Loucy (cell line): ENCODE data around the gene SIPA1L3.
A peak's percentile ranks its signal among the peaks of the same experiment; 100 is the strongest.

Experiments used
- H2AFZ ChIP-seq: fragments of 200-600 bp; sonication (generic); 2 replicates; pipeline ENCODE4 v1.6.0; 2016; ENCODE audit warnings: antibody characterized with exemption, mild to moderate bottlenecking, low read length, moderate library complexity
- H3F3A ChIP-seq: fragments of 200-600 bp; 2 replicates; pipeline ENCODE4 v1.6.0; 2016; ENCODE audit warnings: antibody characterized with exemption, low read depth, mild to moderate bottlenecking
- H3K27me3 ChIP-seq: fragments of 200-600 bp; sonication (generic); 2 replicates; pipeline ENCODE4 v1.6.1; 2014; ENCODE audit warnings: low read length, mild to moderate bottlenecking; ENCODE audit not compliant: insufficient read depth, poor library complexity, severe bottlenecking
- H3K36me3 ChIP-seq: fragments of 200-600 bp; sonication (generic); 2 replicates; pipeline ENCODE4 v1.6.1; 2016; ENCODE audit warnings: low read length; ENCODE audit not compliant: insufficient read depth
- H3K4me1 ChIP-seq: fragments of 200-600 bp; sonication (generic); 2 replicates; pipeline ENCODE4 v1.5.1; 2014; ENCODE audit warnings: low read length, mild to moderate bottlenecking; ENCODE audit not compliant: insufficient read depth, poor library complexity, severe bottlenecking
- H3K4me2 ChIP-seq: fragments of 200-600 bp; sonication (generic); 2 replicates; pipeline ENCODE4 v1.6.0; 2014; ENCODE audit warnings: antibody characterized with exemption, low read length, low read depth, mild to moderate bottlenecking; ENCODE audit not compliant: poor library complexity, severe bottlenecking
- H3K4me3 ChIP-seq: fragments of 200-600 bp; sonication (generic); 2 replicates; pipeline ENCODE4 v1.5.1; 2014; ENCODE audit warnings: low read length, mild to moderate bottlenecking, mixed read lengths; ENCODE audit not compliant: poor library complexity, severe bottlenecking
- H3K79me2 ChIP-seq: fragments of 200-600 bp; sonication (generic); 2 replicates; pipeline ENCODE4 v1.6.1; 2014; ENCODE audit warnings: low read length; ENCODE audit not compliant: insufficient read depth
- H3K9ac ChIP-seq: fragments of 200-600 bp; sonication (generic); 2 replicates; pipeline ENCODE4 v1.6.0; 2014; ENCODE audit warnings: mild to moderate bottlenecking, low read depth, low read length, moderate library complexity; ENCODE audit not compliant: poor library complexity, severe bottlenecking
- H3K9me2 ChIP-seq: fragments of 200-600 bp; sonication (generic); replicated peaks from 2 replicates; pipeline ENCODE4 v1.6.1; 2016; ENCODE audit warnings: low read depth, low read length, mixed read lengths
- H3K9me3 ChIP-seq: fragments of 200-600 bp; sonication (generic); 2 replicates; pipeline ENCODE4 v1.6.1; 2014; ENCODE audit warnings: mild to moderate bottlenecking, antibody characterized with exemption, low read length, low read depth; ENCODE audit not compliant: insufficient read depth
- H4K20me1 ChIP-seq: fragments of 200-600 bp; sonication (generic); 2 replicates; pipeline ENCODE4 v1.6.0; 2014; ENCODE audit warnings: antibody characterized with exemption, low read length, mild to moderate bottlenecking; ENCODE audit not compliant: insufficient read depth, poor library complexity, severe bottlenecking
- EZH2phosphoT487 ChIP-seq: fragments of 200-600 bp; IDR thresholded peaks from 2 replicates; pipeline ENCODE4 v1.6.1; 2018; ENCODE audit warnings: antibody characterized with exemption, mild to moderate bottlenecking, moderate library complexity, borderline replicate concordance
- TF ChIP-seq, protein P1 (sequence below): fragments of 200-600 bp; sonication (generic); conservative IDR thresholded peaks from 2 replicates; pipeline ENCODE4 v1.5.1; 2014; ENCODE audit warnings: mild to moderate bottlenecking, antibody characterized with exemption, low read length

The SIPA1L3 gene

DNA sequence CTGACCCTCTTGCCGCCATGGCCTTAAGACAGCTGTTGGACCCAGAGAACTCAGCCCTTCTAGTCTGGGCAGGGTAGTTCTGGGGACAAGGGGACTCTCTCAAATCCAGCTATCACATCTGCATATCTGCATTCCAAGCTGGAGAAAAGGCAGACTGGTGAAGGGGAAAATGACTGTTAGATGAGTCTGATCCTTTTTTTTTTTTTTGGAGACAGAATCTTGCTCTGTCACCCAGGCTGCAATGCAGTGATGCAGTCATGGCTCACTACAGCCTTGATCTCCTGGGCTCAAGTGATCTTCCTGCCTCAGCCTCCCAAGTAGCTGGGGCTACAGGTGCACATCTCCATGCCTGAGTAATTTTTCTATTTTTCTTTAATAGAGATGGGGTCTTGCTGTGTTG lies 114.3 kb downstream of the SIPA1L3 start:
- peak overlapping the region; percentile 51 for H3K4me2 ChIP-seq
- H3K4me1 ChIP-seq, result peaks cover 72% of the 10 kb centered on the region
- peaks cover 6% of the 10 kb centered on the region for H3K79me2 ChIP-seq
- H3K36me3 ChIP-seq, result no peaks in the 10 kb centered on the region
- no peaks in the 10 kb centered on the region for H3K9me3 ChIP-seq
- TF ChIP-seq EZH2phosphoT487, result no peak
- TF ChIP-seq, protein P1, sequence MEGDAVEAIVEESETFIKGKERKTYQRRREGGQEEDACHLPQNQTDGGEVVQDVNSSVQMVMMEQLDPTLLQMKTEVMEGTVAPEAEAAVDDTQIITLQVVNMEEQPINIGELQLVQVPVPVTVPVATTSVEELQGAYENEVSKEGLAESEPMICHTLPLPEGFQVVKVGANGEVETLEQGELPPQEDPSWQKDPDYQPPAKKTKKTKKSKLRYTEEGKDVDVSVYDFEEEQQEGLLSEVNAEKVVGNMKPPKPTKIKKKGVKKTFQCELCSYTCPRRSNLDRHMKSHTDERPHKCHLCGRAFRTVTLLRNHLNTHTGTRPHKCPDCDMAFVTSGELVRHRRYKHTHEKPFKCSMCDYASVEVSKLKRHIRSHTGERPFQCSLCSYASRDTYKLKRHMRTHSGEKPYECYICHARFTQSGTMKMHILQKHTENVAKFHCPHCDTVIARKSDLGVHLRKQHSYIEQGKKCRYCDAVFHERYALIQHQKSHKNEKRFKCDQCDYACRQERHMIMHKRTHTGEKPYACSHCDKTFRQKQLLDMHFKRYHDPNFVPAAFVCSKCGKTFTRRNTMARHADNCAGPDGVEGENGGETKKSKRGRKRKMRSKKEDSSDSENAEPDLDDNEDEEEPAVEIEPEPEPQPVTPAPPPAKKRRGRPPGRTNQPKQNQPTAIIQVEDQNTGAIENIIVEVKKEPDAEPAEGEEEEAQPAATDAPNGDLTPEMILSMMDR, result no peak
- peaks cover 6% of the 10 kb centered on the region; the same call in 1 of the 2 replicates for H3F3A ChIP-seq
- H3K9me2 ChIP-seq, result no peaks in the 10 kb centered on the region
- H3K9ac ChIP-seq, result peak overlapping the region; percentile 63
- no peak overlapping the region for H3K4me3 ChIP-seq
- H3K27me3 ChIP-seq, result no peaks in the 10 kb centered on the region
- no peak overlapping the region for H2AFZ ChIP-seq
- no peaks in the 10 kb centered on the region for H4K20me1 ChIP-seq

DNA sequence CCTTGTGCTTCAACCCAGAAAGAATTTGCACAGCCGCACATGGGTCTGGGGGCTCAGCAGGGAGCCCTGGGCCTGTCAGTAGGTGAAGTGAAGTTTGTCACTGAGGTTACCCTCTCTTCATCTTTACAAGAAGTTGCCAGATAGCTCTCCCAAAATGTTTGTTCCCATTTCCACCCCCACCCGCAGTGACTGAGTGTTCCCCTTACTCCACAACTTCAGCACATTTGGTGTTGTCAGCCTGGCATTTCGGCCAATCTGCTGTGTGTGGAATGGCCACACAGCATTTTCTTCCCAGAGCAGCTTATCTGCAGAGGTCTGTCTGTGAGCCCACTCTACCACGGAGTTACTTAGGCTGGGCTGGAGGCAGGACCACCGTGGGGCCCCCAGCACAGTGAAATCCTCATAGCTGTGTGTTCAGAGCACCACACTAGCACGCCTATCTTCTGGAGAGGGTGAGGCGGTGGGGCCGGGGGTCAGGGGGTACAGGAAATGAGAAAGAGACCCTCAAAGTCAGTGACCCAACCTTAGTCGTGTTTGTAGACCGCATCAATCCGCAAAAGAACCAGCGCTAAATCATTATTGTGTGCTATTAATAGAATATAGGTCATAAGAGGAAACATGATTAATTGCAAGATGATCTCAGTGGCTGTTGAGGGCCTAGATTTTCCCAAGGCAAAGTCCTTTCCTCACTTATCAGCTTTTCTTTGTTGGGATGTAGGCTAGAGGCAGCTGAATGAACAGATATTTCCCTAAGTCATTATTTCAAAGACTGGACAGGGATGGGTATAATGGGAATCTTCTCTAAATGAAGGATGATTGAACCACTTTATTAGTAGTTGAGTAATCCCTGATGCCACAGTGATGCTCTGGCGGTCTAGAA lies 116.0 kb downstream of the SIPA1L3 start:
- Histone ChIP-seq H3K36me3 (no peaks in the 10 kb centered on the region), H2AFZ (no peak overlapping the region), H3K9ac (peak overlapping the region; percentile 50), H3K9me2 (no peaks in the 10 kb centered on the region), H3K4me3 (no peak overlapping the region), H3K4me2 (peak overlapping the region; percentile 14), H3F3A (peaks cover 6% of the 10 kb centered on the region; the same call in 1 of the 2 replicates), H3K9me3 (no peaks in the 10 kb centered on the region), H3K79me2 (peaks cover 15% of the 10 kb centered on the region), H4K20me1 (no peaks in the 10 kb centered on the region), H3K4me1 (peaks cover 72% of the 10 kb centered on the region), H3K27me3 (no peaks in the 10 kb centered on the region)
- TF ChIP-seq EZH2phosphoT487, result no peak
- TF ChIP-seq, protein P1, result no peak

DNA sequence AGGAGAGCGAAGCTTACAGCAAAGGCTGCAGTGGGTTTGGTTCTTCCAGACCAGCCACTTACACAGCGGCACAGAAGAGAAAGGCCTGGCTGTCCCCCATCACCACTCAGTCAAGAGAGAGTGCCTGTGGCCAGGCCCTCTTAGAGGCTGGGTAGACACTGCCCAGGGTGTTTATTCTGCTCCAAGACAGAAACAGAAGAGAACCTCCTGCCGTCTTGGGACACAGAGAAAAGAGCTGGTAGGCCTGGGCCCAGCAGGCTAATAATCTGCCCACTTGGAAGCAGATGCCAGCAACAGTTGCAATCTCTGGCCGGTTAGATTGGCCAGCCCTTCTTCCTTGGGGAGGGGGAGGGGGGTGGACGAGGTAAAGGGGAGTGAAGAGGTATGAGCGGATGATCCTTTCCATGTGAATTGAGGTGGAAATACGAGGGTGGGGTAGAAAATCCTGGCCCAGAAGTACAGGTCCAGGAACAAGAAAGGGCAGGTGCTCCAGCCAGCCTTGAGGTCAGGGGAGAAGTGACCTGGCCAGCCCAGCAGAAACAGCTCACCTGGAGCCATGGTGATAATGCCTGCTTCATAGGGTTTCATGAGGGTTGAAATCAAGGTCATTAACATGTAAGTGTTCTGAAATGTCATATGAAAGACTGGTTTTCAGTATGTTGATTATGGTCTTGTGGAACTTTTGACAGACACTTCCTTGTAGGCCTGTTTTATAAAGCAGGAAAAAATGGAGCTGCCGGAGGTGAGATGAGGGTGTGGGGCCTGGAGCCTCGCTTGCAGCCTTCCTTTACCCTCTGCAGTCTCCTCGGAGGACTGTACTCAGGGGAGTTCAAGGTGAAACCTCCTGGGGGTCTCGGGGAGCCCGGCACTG lies 116.9 kb downstream of the SIPA1L3 start:
- peak overlapping the region; percentile 50 for H3K9ac ChIP-seq
- H4K20me1 ChIP-seq, result no peaks in the 10 kb centered on the region
- H2AFZ ChIP-seq, result no peak overlapping the region
- no peaks in the 10 kb centered on the region for H3K36me3 ChIP-seq
- TF ChIP-seq, protein P1, result no peak
- TF ChIP-seq EZH2phosphoT487, result no peak
- H3K79me2 ChIP-seq, result peaks cover 15% of the 10 kb centered on the region
- peak overlapping the region; percentile 14 for H3K4me2 ChIP-seq
- H3K27me3 ChIP-seq, result no peaks in the 10 kb centered on the region
- H3K4me1 ChIP-seq, result peaks cover 64% of the 10 kb centered on the region
- peaks cover 6% of the 10 kb centered on the region; the same call in 1 of the 2 replicates for H3F3A ChIP-seq
- no peaks in the 10 kb centered on the region for H3K9me2 ChIP-seq
- H3K4me3 ChIP-seq, result no peak overlapping the region
- no peaks in the 10 kb centered on the region for H3K9me3 ChIP-seq
